Esophagus muscularis mucosa (tissue), 4 donors: ENCODE measurements around the gene KCNB1.

Source experiments
- EP300 ChIP-seq: sonication (generic); formaldehyde crosslinking; IDR thresholded peaks from one replicate; pipeline ENCODE4 v1.6.1; 2017; ENCODE audit warnings: antibody characterized with exemption
- POLR2AphosphoS5 ChIP-seq, 2 donors: sonication (generic); formaldehyde crosslinking; IDR thresholded peaks; one replicate each; pipeline ENCODE4 v1.6.1; 2017; ENCODE audit warnings: antibody characterized with exemption in 2 of 2
- TF ChIP-seq, protein P1 (sequence below), 3 experiments: fragments of 200-600 bp in 2 of 3; fragments of 450-650 bp in 1 of 3; sonication (generic) in 2 of 3; IDR thresholded peaks; one replicate each; pipeline ENCODE4 v1.5.1; 2017 to 2019; ENCODE audit warnings: antibody characterized with exemption in 3 of 3, mild to moderate bottlenecking in 2 of 3, moderate library complexity in 1 of 3

DNA sequence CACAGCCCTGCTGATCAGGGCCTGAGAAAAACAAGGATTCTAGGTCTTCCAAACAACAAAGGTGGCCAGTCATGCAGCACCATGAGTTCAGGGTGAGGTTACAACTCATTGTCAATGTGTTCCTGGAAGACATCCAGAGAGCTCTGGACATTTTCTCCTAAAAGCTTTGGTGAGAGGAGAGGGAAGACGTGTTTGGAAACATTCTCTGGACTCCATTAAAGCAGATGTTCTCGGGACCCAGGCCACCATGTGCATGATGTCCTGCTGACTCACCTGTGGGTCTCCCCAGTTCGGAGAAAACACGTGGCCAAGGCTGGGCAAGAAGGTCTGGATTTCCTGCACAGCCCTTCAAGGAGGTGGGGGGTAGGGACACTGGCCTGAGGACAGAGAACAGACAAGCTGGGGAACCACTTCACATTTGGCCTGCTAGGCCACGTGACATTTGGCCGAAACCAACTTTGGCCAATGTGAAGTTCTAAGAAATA lies 61.6 kb downstream of the KCNB1 start:
- TF ChIP-seq, protein P1, sequence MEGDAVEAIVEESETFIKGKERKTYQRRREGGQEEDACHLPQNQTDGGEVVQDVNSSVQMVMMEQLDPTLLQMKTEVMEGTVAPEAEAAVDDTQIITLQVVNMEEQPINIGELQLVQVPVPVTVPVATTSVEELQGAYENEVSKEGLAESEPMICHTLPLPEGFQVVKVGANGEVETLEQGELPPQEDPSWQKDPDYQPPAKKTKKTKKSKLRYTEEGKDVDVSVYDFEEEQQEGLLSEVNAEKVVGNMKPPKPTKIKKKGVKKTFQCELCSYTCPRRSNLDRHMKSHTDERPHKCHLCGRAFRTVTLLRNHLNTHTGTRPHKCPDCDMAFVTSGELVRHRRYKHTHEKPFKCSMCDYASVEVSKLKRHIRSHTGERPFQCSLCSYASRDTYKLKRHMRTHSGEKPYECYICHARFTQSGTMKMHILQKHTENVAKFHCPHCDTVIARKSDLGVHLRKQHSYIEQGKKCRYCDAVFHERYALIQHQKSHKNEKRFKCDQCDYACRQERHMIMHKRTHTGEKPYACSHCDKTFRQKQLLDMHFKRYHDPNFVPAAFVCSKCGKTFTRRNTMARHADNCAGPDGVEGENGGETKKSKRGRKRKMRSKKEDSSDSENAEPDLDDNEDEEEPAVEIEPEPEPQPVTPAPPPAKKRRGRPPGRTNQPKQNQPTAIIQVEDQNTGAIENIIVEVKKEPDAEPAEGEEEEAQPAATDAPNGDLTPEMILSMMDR (IDR thresholded peaks at IDR 0.05) = no peak
- TF ChIP-seq POLR2AphosphoS5 (IDR thresholded peaks at IDR 0.05) (peak; percentile 86 to 90), EP300 (peak; percentile 93)
